WTC11 (cell line): ENCODE results near the gene TCEA2.

Source experiments
- CTCF ChIP-seq: fragments of 200-600 bp; IDR thresholded peaks from 2 replicates; pipeline ENCODE4 v1.8.0; 2022; ENCODE audit warnings: antibody characterized with exemption
- ESRRA ChIP-seq: sonication (generic); formaldehyde crosslinking; IDR thresholded peaks from 2 replicates; pipeline ENCODE4 v1.8.1; 2022; ENCODE audit warnings: mild to moderate bottlenecking, missing genetic modification reagents, borderline replicate concordance
- JUN ChIP-seq: sonication (generic); formaldehyde crosslinking; IDR thresholded peaks from 2 replicates; pipeline ENCODE4 v1.8.0; 2023; ENCODE audit warnings: mild to moderate bottlenecking, missing genetic modification reagents
- MYBL2 ChIP-seq: sonication (generic); formaldehyde crosslinking; IDR thresholded peaks from 2 replicates; pipeline ENCODE4 v1.8.1; 2023; ENCODE audit warnings: mild to moderate bottlenecking, moderate library complexity, missing genetic modification reagents
- RELA ChIP-seq: sonication (generic); formaldehyde crosslinking; IDR thresholded peaks from 2 replicates; pipeline ENCODE4 v1.8.1; 2022; ENCODE audit warnings: missing genetic modification reagents, mild to moderate bottlenecking, borderline replicate concordance
- ZBTB21 ChIP-seq: sonication (generic); formaldehyde crosslinking; IDR thresholded peaks from 2 replicates; pipeline ENCODE4 v1.8.1; 2023; ENCODE audit warnings: mild to moderate bottlenecking, missing genetic modification reagents, borderline replicate concordance
- ZNF263 ChIP-seq: sonication (generic); formaldehyde crosslinking; IDR thresholded peaks from 2 replicates; pipeline ENCODE4 v1.8.1; 2022; ENCODE audit warnings: low read depth, mild to moderate bottlenecking, moderate library complexity, missing genetic modification reagents
- TF ChIP-seq, protein P1 (sequence below): sonication (generic); formaldehyde crosslinking; IDR thresholded peaks from 2 replicates; pipeline ENCODE4 v1.8.0; 2022; ENCODE audit warnings: mild to moderate bottlenecking, missing genetic modification reagents
- TF ChIP-seq, protein P2 (sequence below): sonication (generic); formaldehyde crosslinking; IDR thresholded peaks from 2 replicates; pipeline ENCODE4 v1.8.0; 2022; ENCODE audit warnings: mild to moderate bottlenecking, missing genetic modification reagents
- TF ChIP-seq, protein P3 (sequence below): sonication (generic); formaldehyde crosslinking; IDR thresholded peaks from 2 replicates; pipeline ENCODE4 v1.8.1; 2022; ENCODE audit warnings: low read depth, mild to moderate bottlenecking, moderate library complexity, missing genetic modification reagents, borderline replicate concordance
- TF ChIP-seq, protein P4 (sequence below): sonication (generic); formaldehyde crosslinking; IDR thresholded peaks from 2 replicates; pipeline ENCODE4 v1.8.1; 2023; ENCODE audit warnings: mild to moderate bottlenecking, missing genetic modification reagents, moderate library complexity
- TF ChIP-seq, protein P5 (sequence below): fragments of 250-450 bp; sonication (Bioruptor Pico); IDR thresholded peaks from 2 replicates; pipeline ENCODE4 v1.8.0; 2021; ENCODE audit warnings: mild to moderate bottlenecking

DNA sequence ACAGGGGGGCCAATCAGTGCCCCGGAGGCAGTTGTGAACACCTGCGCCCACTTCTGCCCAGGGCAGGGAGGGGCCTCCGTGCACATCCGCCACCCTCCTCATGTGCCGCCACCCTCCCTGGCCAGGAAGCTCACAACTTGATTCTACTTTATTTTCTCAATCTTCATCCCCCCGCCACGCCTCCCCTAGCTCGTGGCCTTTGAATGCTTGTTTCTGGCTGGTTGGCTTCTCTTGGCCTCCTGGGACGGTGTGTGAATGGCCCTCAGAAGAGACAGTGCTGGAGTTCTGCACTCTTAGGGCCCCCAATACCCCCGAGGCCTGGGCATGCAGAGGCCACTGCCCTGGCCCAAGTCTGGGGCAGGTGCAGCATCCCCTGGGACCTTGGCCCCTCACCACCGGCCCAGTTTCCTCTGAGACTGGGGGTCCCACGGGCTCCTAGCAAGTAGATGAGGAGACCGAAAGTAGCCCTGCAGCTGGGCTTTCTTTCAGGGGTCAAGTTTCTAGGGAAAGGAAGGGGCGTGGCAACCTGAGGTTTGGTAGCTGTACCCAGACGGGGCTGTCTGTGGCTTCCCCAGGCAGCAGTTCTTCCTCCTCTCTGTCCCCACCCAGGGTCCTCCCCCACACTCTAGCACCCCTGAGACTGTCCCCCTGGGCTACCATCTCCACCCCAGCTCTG, 15.0 kb downstream of the TCEA2 start:
- TF ChIP-seq JUN (CRISPR knock-in tag) = no peak
- TF ChIP-seq CTCF = no peak
- TF ChIP-seq, protein P1, sequence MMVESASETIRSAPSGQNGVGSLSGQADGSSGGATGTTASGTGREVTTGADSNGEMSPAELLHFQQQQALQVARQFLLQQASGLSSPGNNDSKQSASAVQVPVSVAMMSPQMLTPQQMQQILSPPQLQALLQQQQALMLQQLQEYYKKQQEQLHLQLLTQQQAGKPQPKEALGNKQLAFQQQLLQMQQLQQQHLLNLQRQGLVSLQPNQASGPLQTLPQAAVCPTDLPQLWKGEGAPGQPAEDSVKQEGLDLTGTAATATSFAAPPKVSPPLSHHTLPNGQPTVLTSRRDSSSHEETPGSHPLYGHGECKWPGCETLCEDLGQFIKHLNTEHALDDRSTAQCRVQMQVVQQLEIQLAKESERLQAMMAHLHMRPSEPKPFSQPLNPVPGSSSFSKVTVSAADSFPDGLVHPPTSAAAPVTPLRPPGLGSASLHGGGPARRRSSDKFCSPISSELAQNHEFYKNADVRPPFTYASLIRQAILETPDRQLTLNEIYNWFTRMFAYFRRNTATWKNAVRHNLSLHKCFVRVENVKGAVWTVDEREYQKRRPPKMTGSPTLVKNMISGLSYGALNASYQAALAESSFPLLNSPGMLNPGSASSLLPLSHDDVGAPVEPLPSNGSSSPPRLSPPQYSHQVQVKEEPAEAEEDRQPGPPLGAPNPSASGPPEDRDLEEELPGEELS = no peak
- no peak for TF ChIP-seq ZNF263 (CRISPR knock-in tag)
- TF ChIP-seq, protein P2, sequence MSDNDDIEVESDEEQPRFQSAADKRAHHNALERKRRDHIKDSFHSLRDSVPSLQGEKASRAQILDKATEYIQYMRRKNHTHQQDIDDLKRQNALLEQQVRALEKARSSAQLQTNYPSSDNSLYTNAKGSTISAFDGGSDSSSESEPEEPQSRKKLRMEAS (CRISPR knock-in tag) = no peak
- no peak for TF ChIP-seq MYBL2
- TF ChIP-seq RELA (CRISPR knock-in tag) = no peak
- TF ChIP-seq, protein P3, sequence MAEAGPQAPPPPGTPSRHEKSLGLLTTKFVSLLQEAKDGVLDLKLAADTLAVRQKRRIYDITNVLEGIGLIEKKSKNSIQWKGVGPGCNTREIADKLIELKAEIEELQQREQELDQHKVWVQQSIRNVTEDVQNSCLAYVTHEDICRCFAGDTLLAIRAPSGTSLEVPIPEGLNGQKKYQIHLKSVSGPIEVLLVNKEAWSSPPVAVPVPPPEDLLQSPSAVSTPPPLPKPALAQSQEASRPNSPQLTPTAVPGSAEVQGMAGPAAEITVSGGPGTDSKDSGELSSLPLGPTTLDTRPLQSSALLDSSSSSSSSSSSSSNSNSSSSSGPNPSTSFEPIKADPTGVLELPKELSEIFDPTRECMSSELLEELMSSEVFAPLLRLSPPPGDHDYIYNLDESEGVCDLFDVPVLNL (CRISPR knock-in tag) = no peak
- TF ChIP-seq ZBTB21 = no peak
- TF ChIP-seq, protein P4, sequence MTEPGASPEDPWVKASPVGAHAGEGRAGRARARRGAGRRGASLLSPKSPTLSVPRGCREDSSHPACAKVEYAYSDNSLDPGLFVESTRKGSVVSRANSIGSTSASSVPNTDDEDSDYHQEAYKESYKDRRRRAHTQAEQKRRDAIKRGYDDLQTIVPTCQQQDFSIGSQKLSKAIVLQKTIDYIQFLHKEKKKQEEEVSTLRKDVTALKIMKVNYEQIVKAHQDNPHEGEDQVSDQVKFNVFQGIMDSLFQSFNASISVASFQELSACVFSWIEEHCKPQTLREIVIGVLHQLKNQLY (CRISPR knock-in tag) = no peak
- TF ChIP-seq, protein P5, sequence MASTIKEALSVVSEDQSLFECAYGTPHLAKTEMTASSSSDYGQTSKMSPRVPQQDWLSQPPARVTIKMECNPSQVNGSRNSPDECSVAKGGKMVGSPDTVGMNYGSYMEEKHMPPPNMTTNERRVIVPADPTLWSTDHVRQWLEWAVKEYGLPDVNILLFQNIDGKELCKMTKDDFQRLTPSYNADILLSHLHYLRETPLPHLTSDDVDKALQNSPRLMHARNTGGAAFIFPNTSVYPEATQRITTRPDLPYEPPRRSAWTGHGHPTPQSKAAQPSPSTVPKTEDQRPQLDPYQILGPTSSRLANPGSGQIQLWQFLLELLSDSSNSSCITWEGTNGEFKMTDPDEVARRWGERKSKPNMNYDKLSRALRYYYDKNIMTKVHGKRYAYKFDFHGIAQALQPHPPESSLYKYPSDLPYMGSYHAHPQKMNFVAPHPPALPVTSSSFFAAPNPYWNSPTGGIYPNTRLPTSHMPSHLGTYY (CRISPR knock-in tag) = no peak
- no peak for TF ChIP-seq ESRRA (CRISPR knock-in tag)
